Stimulated activated CD4-positive, alpha-beta T cell treated with anti-CD3 and anti-CD28 coated beads, Interleukin-12 subunit alpha, Interleukin-12 subunit beta, amount 100 ng/mL, for 24 hours (primary cell): ENCODE data around the gene MFSD2A.
"Not testable (repeated sequence)": the region's sequence is repeated elsewhere in the genome, so short reads cannot be mapped to it uniquely, and the experiment has no call there.

Experiments
- DNase-seq, 2 experiments: peaks; one replicate each; pipeline ENCODE4 v3.0.0-alpha.2; 2020; ENCODE audit warnings: low read depth in 2 of 2

Gene MFSD2A

GRCh38 chr1:39954870-39955546, at the start of gene MFSD2A:
Gene MFSD2A (plus strand): TSS chr1:39955145. CDS start chr1:39955293, 148 bp downstream.
- DNase-seq, result peak; percentile 81 to 96

- DNase-seq, result no peak
These were observed 49.8 kb upstream of the MFSD2A start for GRCh38 chr1:39905172-39905571.

GRCh38 chr1:39907528-39908453, 47.2 kb upstream of the MFSD2A start:
- no peak for DNase-seq

- no peak for DNase-seq
These were observed 46.4 kb upstream of the MFSD2A start for GRCh38 chr1:39908534-39908933.

- DNase-seq, result no peak
These were observed 44.7 kb upstream of the MFSD2A start for GRCh38 chr1:39910263-39910662.

GRCh38 chr1:39913136-39913535, 41.8 kb upstream of the MFSD2A start:
- not testable (repeated sequence) for DNase-seq

GRCh38 chr1:39915499-39916129, 39.3 kb upstream of the MFSD2A start:
- DNase-seq, result no peak

GRCh38 chr1:39917825-39918224, 37.1 kb upstream of the MFSD2A start:
- no peak for DNase-seq

- peak in 1 of 2 experiments; percentile 29 for DNase-seq
These were observed 35.4 kb upstream of the MFSD2A start for GRCh38 chr1:39919545-39919944.

GRCh38 chr1:39922251-39922688, 32.7 kb upstream of the MFSD2A start:
- DNase-seq, result no peak

GRCh38 chr1:39925721-39926342, 29.1 kb upstream of the MFSD2A start:
- DNase-seq, result no peak

- DNase-seq, result no peak
These were observed 28.6 kb upstream of the MFSD2A start for GRCh38 chr1:39926343-39926793.

- no peak for DNase-seq
These were observed 28.1 kb upstream of the MFSD2A start for GRCh38 chr1:39926820-39927219.

- DNase-seq, result no peak
These were observed 27.4 kb upstream of the MFSD2A start for GRCh38 chr1:39927538-39927937.

- DNase-seq, result no peak
These were observed 25.9 kb upstream of the MFSD2A start for GRCh38 chr1:39928809-39929587.

GRCh38 chr1:39933956-39934941, 20.7 kb upstream of the MFSD2A start:
- no peak for DNase-seq

- DNase-seq, result no peak
These were observed 18.0 kb upstream of the MFSD2A start for GRCh38 chr1:39936724-39937491.

- no peak for DNase-seq
These were observed 16.1 kb upstream of the MFSD2A start for GRCh38 chr1:39938856-39939255.

- DNase-seq, result no peak
These were observed 14.7 kb upstream of the MFSD2A start for GRCh38 chr1:39940253-39940652.
